ENCODE measurements around the gene ACAP1. TPM values are rescaled to one million over a fixed set of nuclear protein-coding genes. Genes with fewer than 3 reads are reported as not detected.

The ACAP1 gene
- total and polyA plus RNA-seq, 2 experiments from 2014 or later: 10.2 TPM; not detected in 1

DNA sequence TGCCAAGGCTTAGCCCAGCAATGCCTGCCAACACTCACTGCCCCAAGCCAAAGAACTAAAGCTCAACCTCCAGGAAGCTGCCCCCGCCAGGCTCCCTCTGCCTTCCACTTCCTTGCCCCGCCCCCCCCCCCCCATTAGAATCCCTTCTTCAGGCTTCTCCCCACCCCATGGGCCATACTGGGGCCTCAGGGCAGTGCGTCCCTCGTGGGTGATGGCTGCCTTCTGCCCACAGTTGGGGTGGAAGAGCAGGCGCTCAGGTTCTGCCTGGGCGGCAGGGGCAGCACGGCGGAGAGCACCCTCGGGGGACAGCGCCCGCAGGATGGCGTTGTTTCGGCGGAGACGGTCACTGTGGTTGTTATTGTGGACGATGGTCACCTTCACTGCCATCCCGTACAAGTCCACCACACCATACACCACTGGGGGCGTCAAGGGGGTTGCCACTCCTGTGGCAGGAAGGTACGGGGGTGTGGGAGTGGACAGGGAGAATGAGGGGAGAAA, 11.2 kb upstream of the ACAP1 start:
- Histone ChIP-seq H4K20me1 (ENCODE audit: insufficient read depth, poor library complexity, severe bottlenecking) (no peaks in the 10 kb centered on the region), H2AFZ (no peak overlapping the region), H3K36me3 (replicated peaks; ENCODE audit: insufficient read depth, low read depth) (no peaks in the 10 kb centered on the region), H3K27me3 (no peaks in the 10 kb centered on the region), H3K9me2 (replicated peaks; ENCODE audit: insufficient read depth) (no peaks in the 10 kb centered on the region), H3K4me3 (no peak overlapping the region), H3K79me2 (peaks cover 17% of the 10 kb centered on the region), H3K4me1 (ENCODE audit: insufficient read depth) (peaks cover 5% of the 10 kb centered on the region), H3K4me2 (no peak overlapping the region), H3K27ac (no peak overlapping the region), H3K9me3 (ENCODE audit: low read depth) (no peaks in the 10 kb centered on the region)
- no peak for DNase-seq (ENCODE audit: low spot score)
- WGBS (ENCODE audit: low lambda C conversion rate, missing lambda C conversion rate): 98% methylated on average over 17 of the region's 19 CpGs
- TF ChIP-seq, protein P1, sequence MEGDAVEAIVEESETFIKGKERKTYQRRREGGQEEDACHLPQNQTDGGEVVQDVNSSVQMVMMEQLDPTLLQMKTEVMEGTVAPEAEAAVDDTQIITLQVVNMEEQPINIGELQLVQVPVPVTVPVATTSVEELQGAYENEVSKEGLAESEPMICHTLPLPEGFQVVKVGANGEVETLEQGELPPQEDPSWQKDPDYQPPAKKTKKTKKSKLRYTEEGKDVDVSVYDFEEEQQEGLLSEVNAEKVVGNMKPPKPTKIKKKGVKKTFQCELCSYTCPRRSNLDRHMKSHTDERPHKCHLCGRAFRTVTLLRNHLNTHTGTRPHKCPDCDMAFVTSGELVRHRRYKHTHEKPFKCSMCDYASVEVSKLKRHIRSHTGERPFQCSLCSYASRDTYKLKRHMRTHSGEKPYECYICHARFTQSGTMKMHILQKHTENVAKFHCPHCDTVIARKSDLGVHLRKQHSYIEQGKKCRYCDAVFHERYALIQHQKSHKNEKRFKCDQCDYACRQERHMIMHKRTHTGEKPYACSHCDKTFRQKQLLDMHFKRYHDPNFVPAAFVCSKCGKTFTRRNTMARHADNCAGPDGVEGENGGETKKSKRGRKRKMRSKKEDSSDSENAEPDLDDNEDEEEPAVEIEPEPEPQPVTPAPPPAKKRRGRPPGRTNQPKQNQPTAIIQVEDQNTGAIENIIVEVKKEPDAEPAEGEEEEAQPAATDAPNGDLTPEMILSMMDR (IDR thresholded peaks at IDR 0.05; ENCODE audit: poor library complexity): no peak
- no peak for TF ChIP-seq EZH2 (IDR thresholded peaks at IDR 0.05; ENCODE audit: borderline replicate concordance)
- TF ChIP-seq EZH2phosphoT487 (IDR thresholded peaks at IDR 0.05; ENCODE audit: low read depth, severe bottlenecking, unreplicated experiment): no peak

DNA sequence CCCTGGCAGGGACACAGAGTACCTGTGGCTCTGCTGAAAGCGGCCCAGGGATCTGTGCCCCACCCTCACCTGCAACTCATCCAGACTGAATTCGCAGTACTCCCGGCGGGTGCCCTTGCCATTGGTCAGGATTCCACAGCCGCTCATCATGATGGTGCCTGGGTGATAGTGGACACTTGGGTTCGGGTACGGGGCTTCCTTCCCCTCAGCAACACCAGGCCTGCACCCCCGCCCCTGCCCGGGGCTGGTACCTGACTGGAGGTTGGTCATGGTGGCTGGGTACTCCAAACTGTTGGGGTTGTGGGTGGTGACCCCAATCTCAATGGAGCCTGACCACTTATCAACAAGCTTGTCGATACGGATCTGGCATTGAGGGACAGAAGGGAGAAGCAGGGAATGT, 10.1 kb upstream of the ACAP1 start:
- no peaks in the 10 kb centered on the region for H3K9me3 ChIP-seq (ENCODE audit: low read depth)
- H3K79me2 ChIP-seq: peaks cover 17% of the 10 kb centered on the region
- peaks cover 10% of the 10 kb centered on the region for H3K4me1 ChIP-seq (ENCODE audit: insufficient read depth)
- no peak overlapping the region for H3K27ac ChIP-seq
- H4K20me1 ChIP-seq (ENCODE audit: insufficient read depth, poor library complexity, severe bottlenecking): no peaks in the 10 kb centered on the region
- H3K9me2 ChIP-seq (replicated peaks; ENCODE audit: insufficient read depth): no peaks in the 10 kb centered on the region
- H3K27me3 ChIP-seq: no peaks in the 10 kb centered on the region
- no peaks in the 10 kb centered on the region for H3K36me3 ChIP-seq (replicated peaks; ENCODE audit: insufficient read depth, low read depth)
- no peak for DNase-seq (ENCODE audit: low spot score)
- TF ChIP-seq EZH2phosphoT487 (IDR thresholded peaks at IDR 0.05; ENCODE audit: low read depth, severe bottlenecking, unreplicated experiment) (no peak), EZH2 (IDR thresholded peaks at IDR 0.05; ENCODE audit: borderline replicate concordance) (no peak)
- TF ChIP-seq, protein P1 (IDR thresholded peaks at IDR 0.05; ENCODE audit: poor library complexity): no peak
- 97% methylated on average over 11 of the region's 11 CpGs for WGBS (ENCODE audit: low lambda C conversion rate, missing lambda C conversion rate)
- no peak overlapping the region for H3K4me2 ChIP-seq
- no peak overlapping the region for H3K4me3 ChIP-seq
- H2AFZ ChIP-seq: no peak overlapping the region

DNA sequence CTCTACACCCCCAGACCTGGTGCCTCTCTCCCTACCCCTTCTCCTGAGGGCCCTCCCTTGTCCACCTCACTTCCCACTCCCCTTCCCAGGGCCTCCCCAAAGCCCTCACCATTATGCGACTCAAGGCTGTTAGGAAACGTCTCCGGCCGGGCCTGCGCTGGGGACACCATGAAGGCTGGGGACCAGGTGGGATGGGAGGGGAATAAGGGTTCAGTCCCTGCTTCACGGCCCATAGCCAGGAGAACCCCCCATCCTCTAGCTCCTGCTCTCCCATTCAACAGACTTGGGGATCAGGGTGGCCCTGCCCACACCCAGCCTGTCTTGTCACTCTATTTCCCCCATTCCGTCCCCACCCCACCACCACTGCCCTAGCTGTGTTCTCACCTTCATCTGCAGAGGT, 9.3 kb upstream of the ACAP1 start:
- Histone ChIP-seq H3K9me3 (ENCODE audit: low read depth) (no peaks in the 10 kb centered on the region), H3K27ac (no peak overlapping the region), H2AFZ (no peak overlapping the region), H3K79me2 (peaks cover 17% of the 10 kb centered on the region), H3K27me3 (no peaks in the 10 kb centered on the region), H3K4me3 (no peak overlapping the region), H4K20me1 (ENCODE audit: insufficient read depth, poor library complexity, severe bottlenecking) (no peaks in the 10 kb centered on the region), H3K4me2 (no peak overlapping the region), H3K4me1 (ENCODE audit: insufficient read depth) (peaks cover 10% of the 10 kb centered on the region), H3K9me2 (replicated peaks; ENCODE audit: insufficient read depth) (no peaks in the 10 kb centered on the region), H3K36me3 (replicated peaks; ENCODE audit: insufficient read depth, low read depth) (no peaks in the 10 kb centered on the region)
- DNase-seq (ENCODE audit: low spot score): no peak
- 97% methylated on average over 7 of the region's 7 CpGs for WGBS (ENCODE audit: low lambda C conversion rate, missing lambda C conversion rate)
- TF ChIP-seq, protein P1 (IDR thresholded peaks at IDR 0.05; ENCODE audit: poor library complexity): no peak
- no peak for TF ChIP-seq EZH2 (IDR thresholded peaks at IDR 0.05; ENCODE audit: borderline replicate concordance)
- no peak for TF ChIP-seq EZH2phosphoT487 (IDR thresholded peaks at IDR 0.05; ENCODE audit: low read depth, severe bottlenecking, unreplicated experiment)
